Activated naive CD8-positive, alpha-beta T cell treated with anti-CD3 and anti-CD28 coated beads, Interleukin-2, amount 50 U/mL, for 24 hours (primary cell): ENCODE data around the gene FAM3B.
A peak's percentile ranks its signal among the peaks of the same experiment; 100 is the strongest.

Experiments
- ATAC-seq: fragments of 150-1000 bp; cut with Tn5 transposase; one replicate; pipeline ENCODE4 v1.10.0; 2021
- DNase-seq: peaks from one replicate; pipeline ENCODE4 v3.0.0; 2021
- H3K27ac Mint-ChIP-seq: one replicate; pipeline ENCODE4 v1.8.0; 2021; ENCODE audit warnings: mild to moderate bottlenecking, mixed read lengths
- H3K27me3 Mint-ChIP-seq: one replicate; pipeline ENCODE4 v1.8.0; 2021; ENCODE audit warnings: mixed read lengths
- H3K36me3 Mint-ChIP-seq: one replicate; pipeline ENCODE4 v1.8.0; 2021; ENCODE audit warnings: low read depth, mixed read lengths
- H3K4me1 Mint-ChIP-seq: one replicate; pipeline ENCODE4 v1.8.0; 2021; ENCODE audit warnings: mixed read lengths
- H3K4me3 Mint-ChIP-seq: one replicate; pipeline ENCODE4 v1.8.0; 2021; ENCODE audit warnings: mild to moderate bottlenecking, moderate library complexity, mixed read lengths
- H3K9me3 Mint-ChIP-seq: one replicate; pipeline ENCODE4 v1.8.0; 2021; ENCODE audit warnings: mixed read lengths

FAM3B gene

DNA sequence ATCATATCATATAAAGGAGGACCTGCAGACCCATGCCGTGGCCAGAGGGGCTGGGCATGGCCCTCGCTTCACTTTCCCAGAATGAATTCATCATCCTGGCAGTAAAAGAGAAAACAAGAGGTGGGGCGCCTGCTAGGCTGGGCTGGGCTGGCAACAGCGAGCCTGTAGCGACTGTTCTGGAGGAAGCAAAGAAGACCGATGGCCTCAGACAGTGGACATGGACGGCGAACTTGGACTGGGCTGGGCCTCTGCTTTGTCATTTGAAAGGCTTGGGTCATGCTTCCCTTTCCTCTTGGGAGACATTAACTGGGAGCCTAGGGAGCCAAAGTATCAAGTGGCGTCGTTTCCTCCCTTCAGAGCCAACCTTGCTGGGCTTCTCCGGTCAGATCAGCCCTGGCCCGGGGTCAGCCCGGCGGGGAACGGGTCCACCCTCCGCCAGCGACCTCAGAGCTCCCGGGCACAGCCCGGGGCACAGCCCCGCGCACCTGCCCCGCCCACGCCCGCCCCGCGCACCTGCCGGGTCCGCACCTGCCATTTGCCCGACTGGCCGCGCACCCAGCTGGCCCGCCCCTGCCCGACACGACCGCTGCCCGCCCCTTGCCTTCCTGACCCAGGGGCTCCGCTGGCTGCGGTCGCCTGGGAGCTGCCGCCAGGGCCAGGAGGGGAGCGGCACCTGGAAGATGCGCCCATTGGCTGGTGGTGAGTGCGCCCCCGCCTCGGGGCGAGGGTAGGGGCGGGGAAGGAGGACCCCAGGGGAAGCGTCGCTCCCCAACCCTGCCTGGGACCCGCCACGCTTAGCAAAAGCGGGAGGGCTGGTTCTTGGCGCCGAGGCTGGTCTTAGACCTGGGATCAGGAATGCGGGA is at the start of gene FAM3B:
TSS of gene FAM3B (plus strand) at position 602 of the 863 bp plus-strand sequence. CDS start at position 681, 79 bp downstream.
- H3K4me1 Mint-ChIP-seq: peaks cover 10% of the 10 kb centered on the region
- no peak within 1 kb of the TSS for H3K4me3 Mint-ChIP-seq
- no peak within 1 kb of the TSS for H3K27ac Mint-ChIP-seq
- no peaks in the 10 kb centered on the region for H3K36me3 Mint-ChIP-seq
- DNase-seq (no peak), ATAC-seq (no peak)
- H3K27me3 Mint-ChIP-seq: peaks cover 42% of the 10 kb centered on the region
- H3K9me3 Mint-ChIP-seq: no peaks in the 10 kb centered on the region

- Mint-ChIP-seq H3K27ac (no peak overlapping the region), H3K9me3 (peaks cover 13% of the 10 kb centered on the region), H3K4me3 (no peak overlapping the region), H3K27me3 (peaks cover 8% of the 10 kb centered on the region), H3K36me3 (peaks cover 1% of the 10 kb centered on the region), H3K4me1 (no peaks in the 10 kb centered on the region)
- no peak for ATAC-seq
- DNase-seq: no peak
These were observed 49.3 kb upstream of the FAM3B start for GRCh38 chr21:41267346-41267745.

DNA sequence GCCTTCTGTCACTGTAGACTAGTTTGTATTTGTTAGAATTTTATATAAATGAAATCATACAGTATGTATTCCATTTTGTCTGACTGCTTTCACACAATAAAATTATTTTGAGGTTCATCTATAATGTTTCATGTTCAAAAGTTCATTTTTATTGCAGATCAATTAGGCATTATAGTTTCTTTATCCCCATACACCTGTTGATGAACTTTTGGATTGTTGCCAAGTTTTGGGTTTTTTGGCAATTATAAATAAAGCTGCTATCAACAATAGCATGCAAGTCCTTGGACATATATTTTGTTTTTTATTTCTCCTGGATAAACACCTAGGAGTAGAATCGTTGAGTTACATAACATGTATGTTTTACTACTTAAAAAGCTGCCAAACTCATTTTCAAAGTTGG is 47.1 kb upstream of the FAM3B start:
- no peak overlapping the region for H3K27ac Mint-ChIP-seq
- H3K36me3 Mint-ChIP-seq: peaks cover 7% of the 10 kb centered on the region
- H3K9me3 Mint-ChIP-seq: peaks cover 17% of the 10 kb centered on the region
- ATAC-seq: no peak
- H3K4me3 Mint-ChIP-seq: no peak overlapping the region
- no peak for DNase-seq
- peaks cover 7% of the 10 kb centered on the region for H3K27me3 Mint-ChIP-seq
- H3K4me1 Mint-ChIP-seq: no peaks in the 10 kb centered on the region

- Mint-ChIP-seq H3K27ac (no peak overlapping the region), H3K4me1 (no peaks in the 10 kb centered on the region)
These were observed 39.4 kb upstream of the FAM3B start for GRCh38 chr21:41277196-41277595.

GRCh38 chr21:41277846-41278245 is 38.8 kb upstream of the FAM3B start:
- Mint-ChIP-seq H3K36me3 (peaks cover under 1% of the 10 kb centered on the region), H3K27ac (no peak overlapping the region), H3K9me3 (peaks cover 2% of the 10 kb centered on the region), H3K4me3 (no peak overlapping the region), H3K4me1 (no peaks in the 10 kb centered on the region), H3K27me3 (peaks cover 11% of the 10 kb centered on the region)
- DNase-seq: no peak
- ATAC-seq: no peak

More at GRCh38 chr21:41277196-41277595, 39.4 kb upstream of the FAM3B start:
- ATAC-seq (no peak), DNase-seq (no peak)
- Mint-ChIP-seq H3K4me3 (no peak overlapping the region), H3K27me3 (peaks cover 10% of the 10 kb centered on the region), H3K36me3 (peaks cover 7% of the 10 kb centered on the region), H3K9me3 (peaks cover 9% of the 10 kb centered on the region)

- no peak overlapping the region for H3K4me3 Mint-ChIP-seq
- H3K36me3 Mint-ChIP-seq: no peaks in the 10 kb centered on the region
- no peaks in the 10 kb centered on the region for H3K9me3 Mint-ChIP-seq
- no peak for DNase-seq
- H3K4me1 Mint-ChIP-seq: no peaks in the 10 kb centered on the region
- H3K27ac Mint-ChIP-seq: no peak overlapping the region
- no peak for ATAC-seq
- peaks cover 12% of the 10 kb centered on the region for H3K27me3 Mint-ChIP-seq
These were observed 36.3 kb upstream of the FAM3B start for GRCh38 chr21:41280115-41280919.

- DNase-seq: no peak
- H3K36me3 Mint-ChIP-seq: no peaks in the 10 kb centered on the region
- peaks cover 11% of the 10 kb centered on the region for H3K27me3 Mint-ChIP-seq
These were observed 34.2 kb upstream of the FAM3B start for GRCh38 chr21:41282412-41282811.

GRCh38 chr21:41283211-41283818 is 33.3 kb upstream of the FAM3B start:
- DNase-seq (peak; percentile 23), ATAC-seq (peak; percentile 81)
- Mint-ChIP-seq H3K4me1 (no peaks in the 10 kb centered on the region), H3K36me3 (no peaks in the 10 kb centered on the region), H3K4me3 (no peak overlapping the region), H3K27ac (no peak overlapping the region), H3K27me3 (peaks cover 6% of the 10 kb centered on the region), H3K9me3 (no peaks in the 10 kb centered on the region)

More at GRCh38 chr21:41282412-41282811, 34.2 kb upstream of the FAM3B start:
- no peak overlapping the region for H3K27ac Mint-ChIP-seq
- H3K4me1 Mint-ChIP-seq: no peaks in the 10 kb centered on the region
- no peaks in the 10 kb centered on the region for H3K9me3 Mint-ChIP-seq
- ATAC-seq: no peak
- H3K4me3 Mint-ChIP-seq: no peak overlapping the region

- Mint-ChIP-seq H3K27me3 (peaks cover 8% of the 10 kb centered on the region), H3K9me3 (no peaks in the 10 kb centered on the region), H3K4me1 (peaks cover 5% of the 10 kb centered on the region), H3K4me3 (no peak overlapping the region), H3K27ac (no peak overlapping the region), H3K36me3 (no peaks in the 10 kb centered on the region)
- no peak for DNase-seq
- no peak for ATAC-seq
These were observed 27.2 kb upstream of the FAM3B start for GRCh38 chr21:41289431-41289830.

GRCh38 chr21:41290106-41290799 is 26.3 kb upstream of the FAM3B start:
- H3K36me3 Mint-ChIP-seq: no peaks in the 10 kb centered on the region
- DNase-seq: no peak
- no peak overlapping the region for H3K4me3 Mint-ChIP-seq
- peaks cover 5% of the 10 kb centered on the region for H3K4me1 Mint-ChIP-seq
- no peak overlapping the region for H3K27ac Mint-ChIP-seq
- ATAC-seq: no peak
- H3K9me3 Mint-ChIP-seq: no peaks in the 10 kb centered on the region
- peaks cover 12% of the 10 kb centered on the region for H3K27me3 Mint-ChIP-seq

- Mint-ChIP-seq H3K27me3 (peaks cover 12% of the 10 kb centered on the region), H3K9me3 (no peaks in the 10 kb centered on the region), H3K27ac (no peak overlapping the region), H3K4me1 (peaks cover 5% of the 10 kb centered on the region), H3K4me3 (no peak overlapping the region), H3K36me3 (no peaks in the 10 kb centered on the region)
- DNase-seq: no peak
- ATAC-seq: no peak
These were observed 21.9 kb upstream of the FAM3B start for GRCh38 chr21:41294548-41295231.

GRCh38 chr21:41295721-41296254 is 20.8 kb upstream of the FAM3B start:
- ATAC-seq (no peak), DNase-seq (no peak)
- peaks cover 12% of the 10 kb centered on the region for H3K27me3 Mint-ChIP-seq
- H3K36me3 Mint-ChIP-seq: no peaks in the 10 kb centered on the region
- H3K27ac Mint-ChIP-seq: no peak overlapping the region
- H3K4me1 Mint-ChIP-seq: peaks cover 5% of the 10 kb centered on the region
- H3K9me3 Mint-ChIP-seq: no peaks in the 10 kb centered on the region
- no peak overlapping the region for H3K4me3 Mint-ChIP-seq

DNA sequence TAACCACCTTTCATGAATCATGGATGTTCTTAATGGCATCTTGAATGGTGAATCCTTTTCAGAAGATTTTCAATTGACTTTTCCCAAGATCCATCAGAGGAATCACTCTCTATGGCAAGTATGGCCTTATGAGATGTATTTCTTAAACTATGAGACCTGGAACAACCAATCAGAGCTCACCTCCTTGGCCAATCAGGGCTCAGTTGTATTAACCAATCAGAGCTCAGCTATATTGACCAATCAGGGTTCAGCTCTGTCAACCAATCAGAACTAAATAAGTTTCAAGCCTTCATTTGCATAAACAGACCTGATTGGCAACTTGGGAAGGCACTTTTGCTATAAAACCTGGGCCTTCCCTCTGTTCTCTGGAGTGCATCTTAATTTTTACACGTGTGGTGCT is 13.6 kb upstream of the FAM3B start:
- H3K36me3 Mint-ChIP-seq: no peaks in the 10 kb centered on the region
- DNase-seq (no peak), ATAC-seq (no peak)
- H3K27me3 Mint-ChIP-seq: peaks cover 8% of the 10 kb centered on the region
- no peaks in the 10 kb centered on the region for H3K9me3 Mint-ChIP-seq
- no peak overlapping the region for H3K27ac Mint-ChIP-seq
- H3K4me3 Mint-ChIP-seq: no peak overlapping the region
- no peaks in the 10 kb centered on the region for H3K4me1 Mint-ChIP-seq
